GM18951 (cell line): ENCODE data around the gene CHI3L2.

Experiments used
- POLR2A ChIP-seq: IDR thresholded peaks from 4 replicates; pipeline ENCODE4 v1.6.1; 2011; ENCODE audit warnings: mild to moderate bottlenecking; ENCODE audit not compliant: insufficient read length, insufficient read depth; ENCODE audit errors: extremely low read depth
- in situ Hi-C: fragments of 300-500 bp; cut with MboI; formaldehyde crosslinking; loops from one replicate; pipeline ENCODE4 v1.12.0; 2022; ENCODE audit warnings: low sequenced_read_pairs, mixed read lengths, inconsistent platforms; ENCODE audit not compliant: unreplicated experiment

CHI3L2 gene

GRCh38 chr1:111228748-111229126, 1.2 kb downstream of the CHI3L2 start:
- no peak for TF ChIP-seq POLR2A
- in situ Hi-C loops: loop anchor here (5.0 to 25.0 kb wide), 3 partner anchors 104 to 534 kb away; partner anchors contain the start of gene DDX20

- in situ Hi-C loops: loop anchor here (25.0 kb wide), 1 partner anchor 530 kb away; the partner anchor contains the start of gene DDX20
- no peak for TF ChIP-seq POLR2A
These were observed 4.6 kb downstream of the CHI3L2 start for GRCh38 chr1:111232134-111232533.

- in situ Hi-C loops: loop anchor here (25.0 kb wide), 1 partner anchor 528 kb away; the partner anchor contains the start of gene DDX20
These were observed 6.7 kb downstream of the CHI3L2 start for GRCh38 chr1:111234258-111234657.

GRCh38 chr1:111234866-111235265, 7.4 kb downstream of the CHI3L2 start:
- no peak for TF ChIP-seq POLR2A
- in situ Hi-C loops: loop anchor here (25.0 kb wide), 1 partner anchor 527 kb away; the partner anchor contains the start of gene DDX20

More at GRCh38 chr1:111234258-111234657, 6.7 kb downstream of the CHI3L2 start:
- no peak for TF ChIP-seq POLR2A

- no peak for TF ChIP-seq POLR2A
- in situ Hi-C loops: loop anchor here (25.0 kb wide), 1 partner anchor 526 kb away; the partner anchor contains the start of gene DDX20
These were observed 8.9 kb downstream of the CHI3L2 start for GRCh38 chr1:111236379-111236778.

GRCh38 chr1:111236806-111237205, 9.3 kb downstream of the CHI3L2 start:
- TF ChIP-seq POLR2A: no peak
- in situ Hi-C loops: loop anchor here (25.0 kb wide), 1 partner anchor 525 kb away; the partner anchor contains the start of gene DDX20

GRCh38 chr1:111238056-111238795, 10.7 kb downstream of the CHI3L2 start:
- TF ChIP-seq POLR2A: no peak
- in situ Hi-C loops: loop anchor here (25.0 kb wide), 1 partner anchor 524 kb away; the partner anchor contains the start of gene DDX20

GRCh38 chr1:111241797-111242196, 14.3 kb downstream of the CHI3L2 start:
- TF ChIP-seq POLR2A: no peak
- in situ Hi-C loops: loop anchor here (25.0 kb wide), 1 partner anchor 521 kb away; the partner anchor contains the start of gene DDX20

GRCh38 chr1:111242805-111243523, 15.5 kb downstream of the CHI3L2 start:
- in situ Hi-C loops: loop anchor here (25.0 kb wide), 1 partner anchor 519 kb away; the partner anchor contains the start of gene DDX20
- no peak for TF ChIP-seq POLR2A

GRCh38 chr1:111247125-111247838, 19.8 kb downstream of the CHI3L2 start:
- no peak for TF ChIP-seq POLR2A
- in situ Hi-C loops: loop anchor here (25.0 kb wide), 1 partner anchor 515 kb away; the partner anchor contains the start of gene DDX20

- TF ChIP-seq POLR2A: no peak
- in situ Hi-C loops: loop anchor here (25.0 kb wide), 1 partner anchor 512 kb away; the partner anchor contains the start of gene DDX20
These were observed 22.4 kb downstream of the CHI3L2 start for GRCh38 chr1:111249960-111250359.

- in situ Hi-C loops: no loop called here
- no peak for TF ChIP-seq POLR2A
These were observed 24.1 kb downstream of the CHI3L2 start for GRCh38 chr1:111251570-111251969.
